Vagina (tissue), 2 donors: ENCODE results near the gene MPP2.

Experiments used
- CTCF ChIP-seq, 3 experiments: fragments of 450-650 bp in 2 of 3; fragments of 200-600 bp in 1 of 3; sonication (generic) in 1 of 3; IDR thresholded peaks; one replicate each; pipeline ENCODE4 v1.5.1; 2017 to 2019; ENCODE audit warnings: antibody characterized with exemption in 3 of 3, mild to moderate bottlenecking in 2 of 3, moderate library complexity in 2 of 3
- POLR2A ChIP-seq, 2 donors: fragments of 450-650 bp; IDR thresholded peaks; one replicate each; pipeline ENCODE4 v1.6.1; 2017; ENCODE audit warnings: antibody characterized with exemption in 2 of 2, mild to moderate bottlenecking in 2 of 2, moderate library complexity in 2 of 2

- TF ChIP-seq POLR2A (IDR thresholded peaks at IDR 0.05): no peak
- no peak for TF ChIP-seq CTCF (IDR thresholded peaks at IDR 0.05)
These were observed 27.5 kb downstream of the MPP2 start for GRCh38 chr17:43879723-43880419.
